Measurements from ENCODE around the gene ITGB6.

The ITGB6 gene

DNA sequence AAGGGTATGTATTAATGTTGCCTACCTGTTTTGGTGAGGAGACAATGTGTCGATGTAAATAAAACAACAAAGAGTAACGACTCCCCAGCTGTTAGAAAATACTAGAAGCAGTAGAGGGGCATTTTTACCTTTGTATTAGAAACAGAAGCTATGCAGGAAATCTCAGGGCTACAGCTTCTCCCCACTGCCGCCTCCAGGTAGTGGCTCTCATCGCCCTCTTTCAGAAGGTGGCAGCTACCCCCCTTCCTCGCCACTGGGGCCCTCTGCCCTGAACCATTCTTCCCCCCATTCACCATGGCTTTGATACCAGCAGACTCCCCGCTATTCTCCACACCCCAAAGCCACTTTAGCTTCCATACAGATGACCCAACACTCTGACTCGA lies 144.4 kb downstream of the ITGB6 start:
- H3K4me3 ChIP-seq (ENCODE audit: low read depth in 1 of 2, low read length in 1 of 2) = no peak overlapping the region
- H3K27ac ChIP-seq = no peak overlapping the region
- H3K4me1 ChIP-seq (ENCODE audit: control insufficient read depth in 1 of 2, insufficient read depth in 1 of 2, low read depth in 1 of 2, low read length in 1 of 2) = no peaks in the 10 kb centered on the region
- H3K36me3 ChIP-seq = no peaks in the 10 kb centered on the region
- H3K27me3 ChIP-seq = peaks cover 19% of the 10 kb centered on the region
- TF ChIP-seq, protein P1, sequence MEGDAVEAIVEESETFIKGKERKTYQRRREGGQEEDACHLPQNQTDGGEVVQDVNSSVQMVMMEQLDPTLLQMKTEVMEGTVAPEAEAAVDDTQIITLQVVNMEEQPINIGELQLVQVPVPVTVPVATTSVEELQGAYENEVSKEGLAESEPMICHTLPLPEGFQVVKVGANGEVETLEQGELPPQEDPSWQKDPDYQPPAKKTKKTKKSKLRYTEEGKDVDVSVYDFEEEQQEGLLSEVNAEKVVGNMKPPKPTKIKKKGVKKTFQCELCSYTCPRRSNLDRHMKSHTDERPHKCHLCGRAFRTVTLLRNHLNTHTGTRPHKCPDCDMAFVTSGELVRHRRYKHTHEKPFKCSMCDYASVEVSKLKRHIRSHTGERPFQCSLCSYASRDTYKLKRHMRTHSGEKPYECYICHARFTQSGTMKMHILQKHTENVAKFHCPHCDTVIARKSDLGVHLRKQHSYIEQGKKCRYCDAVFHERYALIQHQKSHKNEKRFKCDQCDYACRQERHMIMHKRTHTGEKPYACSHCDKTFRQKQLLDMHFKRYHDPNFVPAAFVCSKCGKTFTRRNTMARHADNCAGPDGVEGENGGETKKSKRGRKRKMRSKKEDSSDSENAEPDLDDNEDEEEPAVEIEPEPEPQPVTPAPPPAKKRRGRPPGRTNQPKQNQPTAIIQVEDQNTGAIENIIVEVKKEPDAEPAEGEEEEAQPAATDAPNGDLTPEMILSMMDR (IDR thresholded peaks at IDR 0.05) = no peak
- H3K9me3 ChIP-seq = no peaks in the 10 kb centered on the region

DNA sequence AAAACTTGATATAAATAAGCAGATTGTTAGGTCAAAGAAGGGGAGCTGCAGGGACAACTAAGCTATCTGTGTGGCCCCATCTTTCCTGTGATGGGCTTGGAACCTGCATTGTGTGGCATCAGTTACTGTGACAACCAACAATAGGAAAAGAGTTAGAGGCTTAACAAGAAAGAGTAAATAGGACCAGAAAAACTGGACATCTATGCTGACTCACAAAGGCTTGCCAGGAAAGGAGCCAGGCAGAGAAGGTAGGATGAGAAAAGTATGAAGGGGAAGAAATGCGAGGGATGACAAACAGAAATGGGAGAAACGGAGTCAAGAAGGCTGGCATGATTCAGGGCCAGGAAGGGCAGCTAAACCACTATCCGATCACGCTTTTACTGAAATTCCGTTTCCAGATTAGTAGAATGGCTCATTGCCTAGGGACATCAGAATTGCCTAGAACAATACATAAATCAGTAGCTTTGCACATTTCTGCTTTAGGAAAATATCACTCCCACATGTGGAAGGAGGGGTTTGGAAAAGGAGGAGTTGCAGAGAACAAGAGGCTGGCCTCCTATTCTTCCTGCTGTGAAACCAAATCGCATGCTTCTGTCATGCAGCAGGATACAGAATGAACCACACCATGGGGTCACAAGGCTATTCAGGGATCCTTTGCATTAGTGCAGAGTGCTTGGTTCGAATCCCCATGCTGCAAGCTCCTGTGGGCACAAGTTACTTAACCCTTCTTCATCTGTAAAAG lies 144.9 kb downstream of the ITGB6 start:
- Histone ChIP-seq H3K4me1 (ENCODE audit: control insufficient read depth in 1 of 2, insufficient read depth in 1 of 2, low read depth in 1 of 2, low read length in 1 of 2) (no peaks in the 10 kb centered on the region), H3K9me3 (no peaks in the 10 kb centered on the region), H3K4me3 (ENCODE audit: low read depth in 1 of 2, low read length in 1 of 2) (no peak overlapping the region), H3K27me3 (peaks cover 13% of the 10 kb centered on the region), H3K36me3 (no peaks in the 10 kb centered on the region), H3K27ac (no peak overlapping the region)
- TF ChIP-seq, protein P1 (IDR thresholded peaks at IDR 0.05) = no peak

DNA sequence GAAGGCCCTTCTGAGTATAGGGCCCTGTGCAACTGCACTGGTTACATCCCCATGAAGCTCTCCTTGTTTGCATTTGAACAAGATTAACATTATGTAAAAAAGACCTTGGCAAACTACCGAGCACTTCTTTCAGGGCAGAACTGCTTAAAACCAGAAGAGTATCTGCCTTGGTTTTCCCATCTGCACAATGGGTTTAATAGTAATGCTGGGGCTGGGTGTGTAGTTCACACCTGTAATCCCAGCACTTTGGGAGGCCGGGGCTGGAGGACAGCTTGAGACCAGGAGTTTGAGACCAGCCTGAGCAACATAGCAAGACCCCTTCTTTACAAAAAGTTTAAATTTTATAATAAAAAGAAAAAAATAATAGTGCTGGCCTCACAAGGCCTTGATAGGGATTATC lies 146.1 kb downstream of the ITGB6 start:
- H3K4me1 ChIP-seq (ENCODE audit: control insufficient read depth in 1 of 2, insufficient read depth in 1 of 2, low read depth in 1 of 2, low read length in 1 of 2) = no peaks in the 10 kb centered on the region
- TF ChIP-seq, protein P1 (IDR thresholded peaks at IDR 0.05) = no peak
- no peak overlapping the region for H3K4me3 ChIP-seq (ENCODE audit: low read depth in 1 of 2, low read length in 1 of 2)
- no peaks in the 10 kb centered on the region for H3K36me3 ChIP-seq
- H3K27me3 ChIP-seq = peaks cover 1% of the 10 kb centered on the region
- H3K9me3 ChIP-seq = no peaks in the 10 kb centered on the region
- H3K27ac ChIP-seq = no peak overlapping the region

DNA sequence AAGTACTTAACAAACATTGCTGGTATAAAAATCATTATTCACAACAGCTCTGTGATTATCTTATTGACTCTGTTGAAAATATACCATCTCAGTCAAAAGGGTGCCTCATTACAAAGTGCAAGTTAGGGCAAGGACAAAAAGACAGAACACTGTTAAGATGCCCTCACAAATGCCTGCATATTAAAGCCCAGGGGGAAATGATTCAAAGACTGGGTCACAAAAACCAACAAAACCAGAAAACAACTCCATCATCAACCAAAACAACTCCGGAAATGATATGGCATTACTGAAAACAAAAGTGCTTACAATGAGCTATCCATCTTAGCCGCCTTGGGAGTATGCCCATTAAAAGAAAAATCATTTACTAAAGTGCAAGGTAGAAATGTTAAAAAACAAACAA lies 147.5 kb downstream of the ITGB6 start:
- H3K4me1 ChIP-seq (ENCODE audit: control insufficient read depth in 1 of 2, insufficient read depth in 1 of 2, low read depth in 1 of 2, low read length in 1 of 2) = no peaks in the 10 kb centered on the region
- H3K27ac ChIP-seq = no peak overlapping the region
- H3K4me3 ChIP-seq (ENCODE audit: low read depth in 1 of 2, low read length in 1 of 2) = no peak overlapping the region
- H3K9me3 ChIP-seq = no peaks in the 10 kb centered on the region
- TF ChIP-seq, protein P1 (IDR thresholded peaks at IDR 0.05) = no peak
- no peaks in the 10 kb centered on the region for H3K36me3 ChIP-seq
- no peaks in the 10 kb centered on the region for H3K27me3 ChIP-seq

DNA sequence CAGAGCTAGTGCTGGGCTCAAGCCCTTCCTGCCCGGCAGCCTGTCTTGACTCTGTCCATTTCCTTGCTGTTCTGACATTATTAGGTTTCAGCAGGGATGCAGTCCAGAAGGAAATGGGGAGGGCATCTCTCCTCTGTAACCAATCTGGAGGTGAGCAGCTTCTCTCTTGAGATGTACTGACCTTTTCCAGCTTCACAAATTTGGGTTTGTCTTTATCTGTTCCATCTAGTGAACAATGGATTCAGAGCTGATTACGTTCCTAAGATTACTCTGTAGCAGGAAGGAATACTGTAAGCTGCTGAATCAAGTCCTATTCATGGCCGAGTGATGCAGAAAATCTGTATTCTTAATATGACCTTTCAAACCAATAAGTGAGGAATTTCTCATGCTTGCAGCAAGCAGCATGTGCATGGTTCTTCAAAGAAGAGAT lies 148.7 kb downstream of the ITGB6 start:
- no peaks in the 10 kb centered on the region for H3K27me3 ChIP-seq
- H3K9me3 ChIP-seq = no peaks in the 10 kb centered on the region
- H3K4me3 ChIP-seq (ENCODE audit: low read depth in 1 of 2, low read length in 1 of 2) = no peak overlapping the region
- no peaks in the 10 kb centered on the region for H3K36me3 ChIP-seq
- TF ChIP-seq, protein P1 (IDR thresholded peaks at IDR 0.05) = no peak
- no peaks in the 10 kb centered on the region for H3K4me1 ChIP-seq (ENCODE audit: control insufficient read depth in 1 of 2, insufficient read depth in 1 of 2, low read depth in 1 of 2, low read length in 1 of 2)
- H3K27ac ChIP-seq = no peak overlapping the region

Data from neutrophil (primary cell).